Fibroblast of upper back skin (primary cell): ENCODE results near the gene PRMT3.
"Not testable (repeated sequence)": the region's sequence is repeated elsewhere in the genome, so short reads cannot be mapped to it uniquely, and the experiment has no call there.

ENCODE experiments used
- DNase-seq: peaks from one replicate; pipeline ENCODE4 v3.0.0-alpha.2; 2013

PRMT3 gene

GRCh38 chr11:20387261-20388095 lies at the start of gene PRMT3:
TSS of gene PRMT3 (plus strand) at chr11:20387716. CDS start at chr11:20387747, 31 bp downstream.
- peak; percentile 94 for DNase-seq

- no peak for DNase-seq
Observed at GRCh38 chr11:20342347-20343141, 45.0 kb upstream of the PRMT3 start.

GRCh38 chr11:20351136-20351535 lies 36.4 kb upstream of the PRMT3 start:
- no peak for DNase-seq

GRCh38 chr11:20351751-20352262 lies 35.7 kb upstream of the PRMT3 start:
- no peak for DNase-seq

GRCh38 chr11:20353829-20354434 lies 33.6 kb upstream of the PRMT3 start:
- peak; percentile 34 for DNase-seq

- peak; percentile 26 for DNase-seq
Observed at GRCh38 chr11:20355221-20356219, 32.0 kb upstream of the PRMT3 start.

- no peak for DNase-seq
Observed at GRCh38 chr11:20357150-20357549, 30.4 kb upstream of the PRMT3 start.

GRCh38 chr11:20360650-20361049 lies 26.9 kb upstream of the PRMT3 start:
- DNase-seq = peak; percentile 36

- no peak for DNase-seq
Observed at GRCh38 chr11:20362481-20362880, 25.0 kb upstream of the PRMT3 start.

GRCh38 chr11:20363149-20363499 lies 24.4 kb upstream of the PRMT3 start:
- DNase-seq = no peak

GRCh38 chr11:20363500-20364340 lies 23.8 kb upstream of the PRMT3 start, which contains the start of gene HTATIP2:
TSS of gene HTATIP2 (plus strand) at chr11:20363714. CDS start at chr11:20364238, 524 bp downstream.
- peak; percentile 43 for DNase-seq

GRCh38 chr11:20364341-20364792 lies 23.1 kb upstream of the PRMT3 start:
- DNase-seq = peak; percentile 13

- not testable (repeated sequence) for DNase-seq
Observed at GRCh38 chr11:20365465-20365864, 22.1 kb upstream of the PRMT3 start.

GRCh38 chr11:20367313-20367948 lies 20.1 kb upstream of the PRMT3 start:
- DNase-seq = peak; percentile 89

GRCh38 chr11:20368438-20368837 lies 19.1 kb upstream of the PRMT3 start:
- DNase-seq = no peak

- no peak for DNase-seq
Observed at GRCh38 chr11:20369826-20370225, 17.7 kb upstream of the PRMT3 start.

GRCh38 chr11:20372081-20372626 lies 15.4 kb upstream of the PRMT3 start:
- DNase-seq = no peak

GRCh38 chr11:20373147-20373546 lies 14.4 kb upstream of the PRMT3 start:
- DNase-seq = no peak

GRCh38 chr11:20373568-20374209 lies 13.8 kb upstream of the PRMT3 start:
- DNase-seq = no peak
